Umbilical cord (tissue), 2 donors: ENCODE measurements around the gene SLC19A1. TPM values are rescaled to one million over a fixed set of nuclear protein-coding genes. Genes with fewer than 3 reads are reported as not detected.
"Not testable (repeated sequence)": the region's sequence is repeated elsewhere in the genome, so short reads cannot be mapped to it uniquely, and the experiment has no call there.

Source experiments
- DNase-seq: peaks from one replicate; pipeline ENCODE4 v3.0.0-alpha.2; 2015; ENCODE audit warnings: low spot score
- total RNA-seq: library from RNA; depleted of rRNA; stranded (reverse); fragments of >200 nt; gene quantifications from one replicate; pipeline ENCODE4 v1.2.3, GENCODE V29; 2014; ENCODE audit warnings: low replicate concordance; ENCODE audit not compliant: insufficient read depth

The SLC19A1 gene
- total RNA-seq, 1 donor from 2014 or later, result 14.2 TPM

- DNase-seq, result no peak
Measured at GRCh38 chr21:45533361-45533845, 8.8 kb downstream of the SLC19A1 start.

GRCh38 chr21:45532826-45533360 is 9.3 kb downstream of the SLC19A1 start:
- no peak for DNase-seq

GRCh38 chr21:45531393-45532215 is 10.6 kb downstream of the SLC19A1 start:
- no peak for DNase-seq

- not testable (repeated sequence) for DNase-seq
Measured at GRCh38 chr21:45531114-45531392, 11.2 kb downstream of the SLC19A1 start.

GRCh38 chr21:45530423-45531113 is 11.7 kb downstream of the SLC19A1 start:
- no peak for DNase-seq

- DNase-seq, result no peak
Measured at GRCh38 chr21:45529785-45530422, 12.3 kb downstream of the SLC19A1 start.

- DNase-seq, result no peak
Measured at GRCh38 chr21:45528981-45529784, 13.1 kb downstream of the SLC19A1 start.

GRCh38 chr21:45528028-45528705 is 14.1 kb downstream of the SLC19A1 start:
- DNase-seq, result no peak

GRCh38 chr21:45527151-45527999 is 14.9 kb downstream of the SLC19A1 start:
- not testable (repeated sequence) for DNase-seq

- no peak for DNase-seq
Measured at GRCh38 chr21:45525910-45526306, 16.3 kb downstream of the SLC19A1 start.

GRCh38 chr21:45525153-45525909 is 16.9 kb downstream of the SLC19A1 start:
- DNase-seq, result no peak

- no peak for DNase-seq
Measured at GRCh38 chr21:45524756-45525152, 17.5 kb downstream of the SLC19A1 start.

GRCh38 chr21:45523411-45524101 is 18.7 kb downstream of the SLC19A1 start:
- no peak for DNase-seq

- no peak for DNase-seq
Measured at GRCh38 chr21:45522986-45523385, 19.3 kb downstream of the SLC19A1 start.

- no peak for DNase-seq
Measured at GRCh38 chr21:45522381-45522780, 19.9 kb downstream of the SLC19A1 start.

- DNase-seq, result no peak
Measured at GRCh38 chr21:45521241-45521640, 21.0 kb downstream of the SLC19A1 start.

GRCh38 chr21:45519182-45519581 is 23.1 kb downstream of the SLC19A1 start:
- no peak for DNase-seq

GRCh38 chr21:45518742-45519141 is 23.5 kb downstream of the SLC19A1 start:
- no peak for DNase-seq
